ENCODE results near the gene NDST1.

The NDST1 gene

GRCh38 chr5:150506571-150507473 lies 1.1 kb upstream of the NDST1 start:
- no peaks in the 10 kb centered on the region for H4K20me1 ChIP-seq (ENCODE audit: low read depth, low read length)
- H3K4me3 ChIP-seq (ENCODE audit: insufficient read depth, low read length, poor library complexity, severe bottlenecking) = no peak overlapping the region
- no peaks in the 10 kb centered on the region for H3K9me2 ChIP-seq (replicated peaks; ENCODE audit: insufficient read depth, low read length)
- no peak overlapping the region for H3K9ac ChIP-seq (ENCODE audit: low read length)
- TF ChIP-seq EZH2phosphoT487 (conservative IDR thresholded peaks at IDR 0.05; ENCODE audit: low read length) (no peak), CTCF (IDR thresholded peaks at IDR 0.05; ENCODE audit: insufficient read depth, low read length, poor library complexity, severe bottlenecking) (no peak)
- no peak overlapping the region for H3K4me2 ChIP-seq (ENCODE audit: low read depth, low read length, poor library complexity, severe bottlenecking)
- no peaks in the 10 kb centered on the region for H3K9me3 ChIP-seq (ENCODE audit: insufficient read depth, low read length)
- no peak overlapping the region for H2AFZ ChIP-seq (ENCODE audit: low read depth, low read length, severe bottlenecking)
- H3K79me2 ChIP-seq (ENCODE audit: insufficient read depth, low read length) = no peaks in the 10 kb centered on the region
- no peaks in the 10 kb centered on the region for H3K36me3 ChIP-seq (ENCODE audit: low read length)
- H3K27me3 ChIP-seq (ENCODE audit: low read length) = no peaks in the 10 kb centered on the region
- H3K27ac ChIP-seq (ENCODE audit: low read depth, low read length) = no peak overlapping the region
- no peaks in the 10 kb centered on the region for H3F3A ChIP-seq (ENCODE audit: insufficient read depth)

GRCh38 chr5:150508277-150508640 lies 328 bp downstream of the NDST1 start:
- Histone ChIP-seq H3F3A (ENCODE audit: insufficient read depth) (no peaks in the 10 kb centered on the region), H2AFZ (ENCODE audit: low read depth, low read length, severe bottlenecking) (no peak overlapping the region), H3K36me3 (ENCODE audit: low read length) (no peaks in the 10 kb centered on the region), H3K4me2 (ENCODE audit: low read depth, low read length, poor library complexity, severe bottlenecking) (no peak overlapping the region), H3K79me2 (ENCODE audit: insufficient read depth, low read length) (no peaks in the 10 kb centered on the region), H3K27ac (ENCODE audit: low read depth, low read length) (no peak overlapping the region), H3K4me3 (ENCODE audit: insufficient read depth, low read length, poor library complexity, severe bottlenecking) (no peak overlapping the region), H3K9me3 (ENCODE audit: insufficient read depth, low read length) (no peaks in the 10 kb centered on the region), H3K27me3 (ENCODE audit: low read length) (no peaks in the 10 kb centered on the region), H3K9ac (ENCODE audit: low read length) (no peak overlapping the region), H3K9me2 (replicated peaks; ENCODE audit: insufficient read depth, low read length) (no peaks in the 10 kb centered on the region), H4K20me1 (ENCODE audit: low read depth, low read length) (no peaks in the 10 kb centered on the region)
- TF ChIP-seq EZH2phosphoT487 (conservative IDR thresholded peaks at IDR 0.05; ENCODE audit: low read length) = no peak
- no peak for TF ChIP-seq CTCF (IDR thresholded peaks at IDR 0.05; ENCODE audit: insufficient read depth, low read length, poor library complexity, severe bottlenecking)

GRCh38 chr5:150508828-150509227 lies 897 bp downstream of the NDST1 start:
- Histone ChIP-seq H3K27me3 (ENCODE audit: low read length) (no peaks in the 10 kb centered on the region), H2AFZ (ENCODE audit: low read depth, low read length, severe bottlenecking) (no peak overlapping the region), H3K27ac (ENCODE audit: low read depth, low read length) (no peak overlapping the region), H3K9me2 (replicated peaks; ENCODE audit: insufficient read depth, low read length) (no peaks in the 10 kb centered on the region), H3K36me3 (ENCODE audit: low read length) (no peaks in the 10 kb centered on the region), H3K4me3 (ENCODE audit: insufficient read depth, low read length, poor library complexity, severe bottlenecking) (no peak overlapping the region), H3F3A (ENCODE audit: insufficient read depth) (no peaks in the 10 kb centered on the region), H3K9me3 (ENCODE audit: insufficient read depth, low read length) (no peaks in the 10 kb centered on the region), H3K79me2 (ENCODE audit: insufficient read depth, low read length) (no peaks in the 10 kb centered on the region), H3K4me2 (ENCODE audit: low read depth, low read length, poor library complexity, severe bottlenecking) (no peak overlapping the region), H3K9ac (ENCODE audit: low read length) (no peak overlapping the region), H4K20me1 (ENCODE audit: low read depth, low read length) (no peaks in the 10 kb centered on the region)
- TF ChIP-seq EZH2phosphoT487 (conservative IDR thresholded peaks at IDR 0.05; ENCODE audit: low read length) (no peak), CTCF (IDR thresholded peaks at IDR 0.05; ENCODE audit: insufficient read depth, low read length, poor library complexity, severe bottlenecking) (no peak)
